Measurements from ENCODE around the gene OTULINL.

- TF ChIP-seq, protein P1, sequence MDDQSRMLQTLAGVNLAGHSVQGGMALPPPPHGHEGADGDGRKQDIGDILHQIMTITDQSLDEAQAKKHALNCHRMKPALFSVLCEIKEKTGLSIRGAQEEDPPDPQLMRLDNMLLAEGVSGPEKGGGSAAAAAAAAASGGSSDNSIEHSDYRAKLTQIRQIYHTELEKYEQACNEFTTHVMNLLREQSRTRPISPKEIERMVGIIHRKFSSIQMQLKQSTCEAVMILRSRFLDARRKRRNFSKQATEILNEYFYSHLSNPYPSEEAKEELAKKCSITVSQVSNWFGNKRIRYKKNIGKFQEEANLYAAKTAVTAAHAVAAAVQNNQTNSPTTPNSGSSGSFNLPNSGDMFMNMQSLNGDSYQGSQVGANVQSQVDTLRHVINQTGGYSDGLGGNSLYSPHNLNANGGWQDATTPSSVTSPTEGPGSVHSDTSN (IDR thresholded peaks at IDR 0.05), result no peak
- TF ChIP-seq, protein P2, sequence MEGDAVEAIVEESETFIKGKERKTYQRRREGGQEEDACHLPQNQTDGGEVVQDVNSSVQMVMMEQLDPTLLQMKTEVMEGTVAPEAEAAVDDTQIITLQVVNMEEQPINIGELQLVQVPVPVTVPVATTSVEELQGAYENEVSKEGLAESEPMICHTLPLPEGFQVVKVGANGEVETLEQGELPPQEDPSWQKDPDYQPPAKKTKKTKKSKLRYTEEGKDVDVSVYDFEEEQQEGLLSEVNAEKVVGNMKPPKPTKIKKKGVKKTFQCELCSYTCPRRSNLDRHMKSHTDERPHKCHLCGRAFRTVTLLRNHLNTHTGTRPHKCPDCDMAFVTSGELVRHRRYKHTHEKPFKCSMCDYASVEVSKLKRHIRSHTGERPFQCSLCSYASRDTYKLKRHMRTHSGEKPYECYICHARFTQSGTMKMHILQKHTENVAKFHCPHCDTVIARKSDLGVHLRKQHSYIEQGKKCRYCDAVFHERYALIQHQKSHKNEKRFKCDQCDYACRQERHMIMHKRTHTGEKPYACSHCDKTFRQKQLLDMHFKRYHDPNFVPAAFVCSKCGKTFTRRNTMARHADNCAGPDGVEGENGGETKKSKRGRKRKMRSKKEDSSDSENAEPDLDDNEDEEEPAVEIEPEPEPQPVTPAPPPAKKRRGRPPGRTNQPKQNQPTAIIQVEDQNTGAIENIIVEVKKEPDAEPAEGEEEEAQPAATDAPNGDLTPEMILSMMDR (IDR thresholded peaks at IDR 0.05), result no peak
- TF ChIP-seq POLR2AphosphoS5 (IDR thresholded peaks at IDR 0.05; ENCODE audit: low read depth, low read length), result no peak
- no peak for TF ChIP-seq FOXJ3 (CRISPR knock-in tag; IDR thresholded peaks at IDR 0.05)
- no peak for TF ChIP-seq TAF1 (IDR thresholded peaks at IDR 0.05; ENCODE audit: borderline replicate concordance, low read depth, low read length)
- no peak for TF ChIP-seq TCF12 (IDR thresholded peaks at IDR 0.05)
- no peak for TF ChIP-seq SMC3 (IDR thresholded peaks at IDR 0.05; ENCODE audit: low read depth, low read length)
- no peak for TF ChIP-seq EP300 (IDR thresholded peaks at IDR 0.05; ENCODE audit: borderline replicate concordance in 1 of 2, low read depth in 1 of 2, low read length in 1 of 2)
- no peak for TF ChIP-seq CHD2 (IDR thresholded peaks at IDR 0.05; ENCODE audit: low read length, partially characterized antibody)
Observed at GRCh38 chr5:14640765-14641164, 59.2 kb downstream of the OTULINL start.
